ENCODE data around the gene ZNF207. TPM values are rescaled to one million over a fixed set of nuclear protein-coding genes. Genes with fewer than 3 reads are reported as not detected.
A peak's percentile ranks its signal among the peaks of the same experiment; 100 is the strongest.
"Not testable (repeated sequence)": the region's sequence is repeated elsewhere in the genome, so short reads cannot be mapped to it uniquely, and the experiment has no call there.

The ZNF207 gene
- total and polyA plus RNA-seq, 2 donors from 2014 or later: 54.3 to 150 TPM

DNA sequence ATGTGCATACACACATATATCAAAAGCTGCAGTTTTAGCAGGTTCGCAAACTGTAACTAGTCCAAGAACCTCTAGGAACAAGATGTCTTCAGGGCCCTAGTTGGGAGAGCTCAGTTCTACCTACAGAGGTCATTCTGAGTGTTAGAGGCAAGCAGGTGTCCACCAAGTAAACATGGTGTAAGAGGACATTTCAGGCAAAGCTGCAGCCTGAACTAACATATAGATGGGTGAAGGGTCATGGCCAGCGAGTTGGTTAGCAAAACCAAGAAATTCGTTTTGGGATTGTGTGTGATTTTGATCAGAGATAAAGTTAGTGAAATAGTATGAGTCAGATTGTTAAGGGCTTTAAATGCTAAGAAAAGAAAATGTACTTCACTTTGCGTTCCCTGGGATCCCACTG, 32.6 kb upstream of the ZNF207 start:
- Histone ChIP-seq H3K9ac (ENCODE audit: low read length in 3 of 3) (no peak overlapping the region), H3K27ac (ENCODE audit: low read depth in 2 of 2, low read length in 2 of 2) (no peak overlapping the region), H3K9me3 (ENCODE audit: control insufficient read depth in 2 of 3, insufficient read depth in 1 of 3, low read length in 3 of 3) (no peaks in the 10 kb centered on the region), H3K4me1 (ENCODE audit: control insufficient read depth in 2 of 3, insufficient read depth in 2 of 3, low read depth in 1 of 3, low read length in 3 of 3) (no peaks in the 10 kb centered on the region), H3K36me3 (ENCODE audit: control insufficient read depth in 2 of 3, insufficient read depth in 3 of 3, low read length in 3 of 3) (no peaks in the 10 kb centered on the region), H3K27me3 (ENCODE audit: control insufficient read depth, insufficient read depth, low read length) (no peaks in the 10 kb centered on the region), H3K4me3 (ENCODE audit: low read length in 3 of 3) (no peak overlapping the region)
- intact Hi-C loops (cut with DNase I): no loop called here
- FAIRE-seq (no peak), DNase-seq (no peak)
- TF ChIP-seq, protein P1, sequence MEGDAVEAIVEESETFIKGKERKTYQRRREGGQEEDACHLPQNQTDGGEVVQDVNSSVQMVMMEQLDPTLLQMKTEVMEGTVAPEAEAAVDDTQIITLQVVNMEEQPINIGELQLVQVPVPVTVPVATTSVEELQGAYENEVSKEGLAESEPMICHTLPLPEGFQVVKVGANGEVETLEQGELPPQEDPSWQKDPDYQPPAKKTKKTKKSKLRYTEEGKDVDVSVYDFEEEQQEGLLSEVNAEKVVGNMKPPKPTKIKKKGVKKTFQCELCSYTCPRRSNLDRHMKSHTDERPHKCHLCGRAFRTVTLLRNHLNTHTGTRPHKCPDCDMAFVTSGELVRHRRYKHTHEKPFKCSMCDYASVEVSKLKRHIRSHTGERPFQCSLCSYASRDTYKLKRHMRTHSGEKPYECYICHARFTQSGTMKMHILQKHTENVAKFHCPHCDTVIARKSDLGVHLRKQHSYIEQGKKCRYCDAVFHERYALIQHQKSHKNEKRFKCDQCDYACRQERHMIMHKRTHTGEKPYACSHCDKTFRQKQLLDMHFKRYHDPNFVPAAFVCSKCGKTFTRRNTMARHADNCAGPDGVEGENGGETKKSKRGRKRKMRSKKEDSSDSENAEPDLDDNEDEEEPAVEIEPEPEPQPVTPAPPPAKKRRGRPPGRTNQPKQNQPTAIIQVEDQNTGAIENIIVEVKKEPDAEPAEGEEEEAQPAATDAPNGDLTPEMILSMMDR (IDR thresholded peaks at IDR 0.05; ENCODE audit: borderline replicate concordance, extremely low read depth, insufficient read depth): no peak

DNA sequence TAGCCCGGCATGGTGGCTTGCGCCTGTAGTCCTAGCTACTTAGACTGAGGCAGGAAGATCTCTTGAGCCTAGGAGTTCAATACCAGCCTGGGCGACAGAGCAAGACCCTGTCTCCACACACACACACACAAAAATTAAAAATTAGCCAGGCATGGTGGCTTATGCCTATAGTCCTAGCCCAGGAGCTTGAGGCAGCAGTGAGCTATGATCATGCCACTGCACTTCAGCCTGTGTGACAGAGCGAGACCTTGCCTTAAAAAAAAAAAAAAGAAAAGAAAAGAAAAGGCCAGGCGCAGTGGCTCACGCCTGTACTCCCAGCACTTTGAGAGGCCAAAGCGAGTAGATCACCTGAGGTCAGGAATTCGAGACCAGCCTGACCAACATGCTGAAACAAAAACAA, 31.9 kb upstream of the ZNF207 start:
- Histone ChIP-seq H3K36me3 (ENCODE audit: control insufficient read depth in 2 of 3, insufficient read depth in 3 of 3, low read length in 3 of 3) (no peaks in the 10 kb centered on the region), H3K9ac (ENCODE audit: low read length in 3 of 3) (no peak overlapping the region), H3K27me3 (ENCODE audit: control insufficient read depth, insufficient read depth, low read length) (no peaks in the 10 kb centered on the region), H3K27ac (ENCODE audit: low read depth in 2 of 2, low read length in 2 of 2) (no peak overlapping the region), H3K4me1 (ENCODE audit: control insufficient read depth in 2 of 3, insufficient read depth in 2 of 3, low read depth in 1 of 3, low read length in 3 of 3) (no peaks in the 10 kb centered on the region), H3K9me3 (ENCODE audit: control insufficient read depth in 2 of 3, insufficient read depth in 1 of 3, low read length in 3 of 3) (no peaks in the 10 kb centered on the region), H3K4me3 (ENCODE audit: low read length in 3 of 3) (no peak overlapping the region)
- no peak for FAIRE-seq
- DNase-seq: peak in 2 of 5 donors; percentile 55 to 65
- intact Hi-C loops (cut with DNase I): no loop called here
- TF ChIP-seq, protein P1 (IDR thresholded peaks at IDR 0.05; ENCODE audit: borderline replicate concordance, extremely low read depth, insufficient read depth): no peak

DNA sequence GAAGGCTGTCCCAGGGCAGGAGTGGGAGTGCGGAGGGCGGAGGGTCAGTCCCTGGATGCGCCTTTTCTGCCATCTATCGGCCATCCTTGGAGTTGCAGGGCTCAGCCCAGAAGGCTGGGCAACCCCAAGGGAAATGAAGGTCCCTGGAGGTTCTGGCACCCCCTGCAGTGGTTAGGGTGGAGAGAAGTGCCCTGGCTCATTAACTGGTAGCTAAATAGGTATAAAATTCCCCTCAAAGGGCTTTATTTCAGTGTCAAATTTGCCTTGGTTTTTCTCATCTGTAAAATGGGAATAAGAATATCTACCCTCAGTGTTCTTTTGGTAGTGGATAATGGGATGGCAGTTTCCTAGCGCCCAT, 30.4 kb upstream of the ZNF207 start:
- intact Hi-C loops (cut with DNase I): no loop called here
- Histone ChIP-seq H3K9ac (ENCODE audit: low read length in 3 of 3) (no peak overlapping the region), H3K27me3 (ENCODE audit: control insufficient read depth, insufficient read depth, low read length) (no peaks in the 10 kb centered on the region), H3K36me3 (ENCODE audit: control insufficient read depth in 2 of 3, insufficient read depth in 3 of 3, low read length in 3 of 3) (no peaks in the 10 kb centered on the region), H3K27ac (ENCODE audit: low read depth in 2 of 2, low read length in 2 of 2) (no peak overlapping the region), H3K4me3 (ENCODE audit: low read length in 3 of 3) (no peak overlapping the region), H3K9me3 (ENCODE audit: control insufficient read depth in 2 of 3, insufficient read depth in 1 of 3, low read length in 3 of 3) (no peaks in the 10 kb centered on the region), H3K4me1 (ENCODE audit: control insufficient read depth in 2 of 3, insufficient read depth in 2 of 3, low read depth in 1 of 3, low read length in 3 of 3) (peaks cover 0 to 3% (median 0%) of the 10 kb centered on the region in 3 donors)
- peak; percentile 23 for FAIRE-seq
- TF ChIP-seq, protein P1 (IDR thresholded peaks at IDR 0.05; ENCODE audit: borderline replicate concordance, extremely low read depth, insufficient read depth): peak; percentile 96
- peak; percentile 65 to 86 (median 74) for DNase-seq

DNA sequence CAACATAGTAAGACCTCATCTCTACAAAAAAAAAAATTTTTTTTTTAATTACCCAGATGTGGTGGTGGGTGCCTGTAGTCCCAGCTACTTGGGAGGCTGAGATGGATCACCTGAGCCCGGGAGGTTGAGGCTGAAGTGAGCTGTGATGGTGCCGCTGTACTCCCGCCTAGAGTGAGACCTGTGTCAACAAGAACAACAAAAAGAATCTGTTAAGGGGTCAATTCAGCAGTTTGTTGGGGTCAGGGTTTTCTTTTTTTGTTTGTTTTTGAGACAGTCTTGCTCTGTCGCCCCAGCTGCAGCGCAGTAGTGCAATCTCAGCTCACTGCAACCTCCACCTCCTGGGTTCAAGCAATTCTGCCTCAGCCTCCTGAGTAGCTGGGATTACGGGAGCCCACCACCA, 29.9 kb upstream of the ZNF207 start:
- FAIRE-seq: not testable (repeated sequence)

More for the DNA sequence above, 29.9 kb upstream of the ZNF207 start:
- H3K27me3 ChIP-seq (ENCODE audit: control insufficient read depth, insufficient read depth, low read length); intact Hi-C loops (cut with DNase I); H3K4me1 ChIP-seq (ENCODE audit: control insufficient read depth in 2 of 3, insufficient read depth in 2 of 3, low read depth in 1 of 3, low read length in 3 of 3); DNase-seq; H3K9ac ChIP-seq (ENCODE audit: low read length in 3 of 3); H3K27ac ChIP-seq (ENCODE audit: low read depth in 2 of 2, low read length in 2 of 2); H3K4me3 ChIP-seq (ENCODE audit: low read length in 3 of 3); H3K9me3 ChIP-seq (ENCODE audit: control insufficient read depth in 2 of 3, insufficient read depth in 1 of 3, low read length in 3 of 3); H3K36me3 ChIP-seq (ENCODE audit: control insufficient read depth in 2 of 3, insufficient read depth in 3 of 3, low read length in 3 of 3): not testable (repeated sequence)
